Activated naive CD8-positive, alpha-beta T cell treated with anti-CD3 and anti-CD28 coated beads for 36 hours (primary cell): ENCODE results near the gene YBEY. TPM values are rescaled to one million over a fixed set of nuclear protein-coding genes. Genes with fewer than 3 reads are reported as not detected.

Experiments used
- total RNA-seq, 2 experiments: library from RNA; stranded (reverse); gene quantifications; one replicate each; pipeline ENCODE4 v1.2.3, GENCODE V29; 2021

YBEY gene
- total RNA-seq, 2 experiments from 2014 or later, result 12.1 to 14.3 TPM

Other genes with a start within 250 kb of the YBEY start
- 10 to 100 TPM; 16.0 to 16.5 TPM for gene COL6A2, start 188.2 kb upstream of the YBEY start, total RNA-seq
- gene FTCD, start 130.8 kb upstream of the YBEY start, total RNA-seq, result under 1 TPM in 1 of 2 experiments, not detected in 1; 0.43 TPM
- 1 to 10 TPM; 6.3 to 6.9 TPM for gene SPATC1L, start 101.9 kb upstream of the YBEY start, total RNA-seq
- gene LSS, start 57.6 kb upstream of the YBEY start, total RNA-seq, result 10 to 100 TPM; 15.8 to 16.7 TPM
- 100 to 1,000 TPM; 112 to 117 TPM for gene MCM3AP, start 731 bp upstream of the YBEY start, total RNA-seq
- 10 to 100 TPM; 16.5 to 17.0 TPM for gene C21orf58, start 37.5 kb downstream of the YBEY start, total RNA-seq
- gene PCNT, start 37.8 kb downstream of the YBEY start, total RNA-seq, result 10 to 100 TPM; 49.4 to 53.4 TPM
- 10 to 100 TPM; 19.0 to 21.2 TPM for gene DIP2A, start 172.5 kb downstream of the YBEY start, total RNA-seq